Liver (tissue), 9 donors: ENCODE data around the gene GLI3. TPM values are rescaled to one million over a fixed set of nuclear protein-coding genes. Genes with fewer than 3 reads are reported as not detected.

Experiments
- DNase-seq: peaks from one replicate; pipeline ENCODE4 v3.0.0-alpha.2; 2017; ENCODE audit warnings: low spot score
- H3K27ac ChIP-seq, 2 donors: one replicate each; pipeline ENCODE4 v1.7.0; 2013; ENCODE audit warnings: inconsistent platforms in 2 of 2, low read length in 2 of 2, control low read depth in 1 of 2, low read depth in 1 of 2, mild to moderate bottlenecking in 1 of 2
- H3K27me3 ChIP-seq, 4 donors: one replicate each; pipeline versions ENCODE4 v1.6.1 to v1.7.0; 2013; ENCODE audit warnings: low read length in 3 of 4, inconsistent platforms in 1 of 4, mild to moderate bottlenecking in 1 of 4, moderate library complexity in 1 of 4; ENCODE audit not compliant: control insufficient read depth in 4 of 4, insufficient read depth in 4 of 4
- H3K36me3 ChIP-seq, 4 donors: one replicate each; pipeline versions ENCODE4 v1.6.1 to v1.7.0; 2013; ENCODE audit warnings: low read length in 3 of 4, mild to moderate bottlenecking in 3 of 4, low read depth in 1 of 4, moderate library complexity in 1 of 4; ENCODE audit not compliant: control insufficient read depth in 4 of 4, insufficient read depth in 3 of 4
- H3K4me1 ChIP-seq, 4 donors: one replicate each; pipeline versions ENCODE4 v1.6.1 to v1.7.0; 2013; ENCODE audit warnings: low read length in 3 of 4, mild to moderate bottlenecking in 3 of 4, moderate library complexity in 1 of 4; ENCODE audit not compliant: control insufficient read depth in 4 of 4, insufficient read depth in 4 of 4
- H3K4me3 ChIP-seq, 3 donors: one replicate each; pipeline versions ENCODE4 v1.6.1 to v1.7.0; 2013; ENCODE audit warnings: low read length in 3 of 3, control low read depth in 1 of 3, low read depth in 1 of 3, mild to moderate bottlenecking in 1 of 3
- H3K9ac ChIP-seq, 2 donors: one replicate each; pipeline ENCODE4 v1.7.0; 2013; ENCODE audit warnings: low read length in 2 of 2, mild to moderate bottlenecking in 2 of 2, moderate library complexity in 2 of 2, control low read depth in 1 of 2, low read depth in 1 of 2
- H3K9me3 ChIP-seq, 4 donors: one replicate each; pipeline versions ENCODE4 v1.6.1 to v1.7.0; 2013; ENCODE audit warnings: low read length in 3 of 4; ENCODE audit not compliant: control insufficient read depth in 4 of 4
- EGR1 ChIP-seq, 2 donors: IDR thresholded peaks; 2 replicates each; pipeline ENCODE4 v1.6.1; 2016 to 2018; ENCODE audit warnings: antibody characterized with exemption in 2 of 2, low read depth in 2 of 2
- FOXA1 ChIP-seq: IDR thresholded peaks from 2 replicates; pipeline ENCODE4 v1.6.1; 2016; ENCODE audit warnings: antibody characterized with exemption
- FOXA2 ChIP-seq: IDR thresholded peaks from 2 replicates; pipeline ENCODE4 v1.6.1; 2016; ENCODE audit warnings: antibody characterized with exemption
- GABPA ChIP-seq, 2 donors: IDR thresholded peaks in 1 of 2; conservative IDR thresholded peaks in 1 of 2; 2 replicates each; pipeline ENCODE4 v1.6.1; 2016; ENCODE audit warnings: antibody characterized with exemption in 2 of 2, mild to moderate bottlenecking in 1 of 2, moderate library complexity in 1 of 2
- HNF4A ChIP-seq, 2 donors: conservative IDR thresholded peaks; 2 replicates each; pipeline ENCODE4 v1.6.1; 2016; ENCODE audit warnings: antibody characterized with exemption in 2 of 2, mild to moderate bottlenecking in 2 of 2
- HNF4G ChIP-seq: IDR thresholded peaks from 2 replicates; pipeline ENCODE4 v1.6.1; 2016; ENCODE audit warnings: antibody characterized with exemption
- JUND ChIP-seq, 2 donors: IDR thresholded peaks; 2 replicates each; pipeline ENCODE4 v1.6.1; 2016; ENCODE audit warnings: antibody characterized with exemption in 2 of 2
- NR2F2 ChIP-seq: IDR thresholded peaks from 2 replicates; pipeline ENCODE4 v1.6.1; 2016; ENCODE audit warnings: antibody characterized with exemption
- RAD21 ChIP-seq, 2 donors: IDR thresholded peaks; 2 replicates each; pipeline ENCODE4 v1.6.1; 2016; ENCODE audit warnings: antibody characterized with exemption in 2 of 2, mild to moderate bottlenecking in 2 of 2
- RXRA ChIP-seq, 2 donors: IDR thresholded peaks; 2 replicates each; pipeline ENCODE4 v1.6.1; 2017 to 2018; ENCODE audit warnings: antibody characterized with exemption in 2 of 2, mild to moderate bottlenecking in 1 of 2
- SP1 ChIP-seq: IDR thresholded peaks from 2 replicates; pipeline ENCODE4 v1.6.1; 2018; ENCODE audit warnings: antibody characterized with exemption, mild to moderate bottlenecking
- TAF1 ChIP-seq: conservative IDR thresholded peaks from 2 replicates; pipeline ENCODE4 v1.6.1; 2016; ENCODE audit warnings: antibody characterized with exemption, mild to moderate bottlenecking
- YY1 ChIP-seq: IDR thresholded peaks from 2 replicates; pipeline ENCODE4 v1.6.1; 2016; ENCODE audit warnings: antibody characterized with exemption, mild to moderate bottlenecking
- WGBS: extraction: QIAGEN DNeasy Blood & Tissue Kit; methylation state at CpG from one replicate; pipeline ENCODE4 v1.1.7; 2013; 5-methylcytosine and 5-hydroxymethylcytosine counted together
- polyA plus RNA-seq, 2 donors: library from polyadenylated mRNA; stranded (reverse) in 1 of 2; unstranded in 1 of 2; fragments of 200-250 nt in 1 of 2; fragments of >200 nt in 1 of 2; fragmentation: Nextera tagmentation in 1 of 2; extraction: Ambion mirVana in 1 of 2; gene quantifications; one replicate each; pipeline versions ENCODE4 v1.2.1 to v1.2.3, GENCODE V29; 2013 to 2015
- total RNA-seq, 2 donors: library from RNA; depleted of rRNA; stranded (reverse); fragments of >200 nt; gene quantifications; one replicate each; pipeline ENCODE4 v1.2.3, GENCODE V29; 2014
- TF ChIP-seq, protein P1 (sequence below): IDR thresholded peaks from 2 replicates; pipeline ENCODE4 v1.6.1; 2016; ENCODE audit warnings: antibody characterized with exemption
- TF ChIP-seq, protein P2 (sequence below): fragments of 150-350 bp; IDR thresholded peaks from 2 replicates; pipeline ENCODE4 v1.5.1; 2017; ENCODE audit warnings: improper control_type of control experiment, low read depth, low read length; ENCODE audit not compliant: missing input control
- TF ChIP-seq, protein P3 (sequence below): IDR thresholded peaks from 2 replicates; pipeline ENCODE4 v1.6.1; 2016; ENCODE audit warnings: antibody characterized with exemption
- TF ChIP-seq, protein P4 (sequence below): IDR thresholded peaks from 2 replicates; pipeline ENCODE4 v1.6.1; 2016; ENCODE audit warnings: antibody characterized with exemption, mild to moderate bottlenecking
- TF ChIP-seq, protein P5 (sequence below): IDR thresholded peaks from 2 replicates; pipeline ENCODE4 v1.6.1; 2016; ENCODE audit warnings: antibody characterized with exemption
- donor health status: healthy.
- donor health status: healthy.
- donor health status: healthy.
- donor health status: healthy.
- donor health status: healthy.

The GLI3 gene
- total and polyA plus RNA-seq, 4 donors, result 0.09 to 0.42 (median 0.26) TPM

DNA sequence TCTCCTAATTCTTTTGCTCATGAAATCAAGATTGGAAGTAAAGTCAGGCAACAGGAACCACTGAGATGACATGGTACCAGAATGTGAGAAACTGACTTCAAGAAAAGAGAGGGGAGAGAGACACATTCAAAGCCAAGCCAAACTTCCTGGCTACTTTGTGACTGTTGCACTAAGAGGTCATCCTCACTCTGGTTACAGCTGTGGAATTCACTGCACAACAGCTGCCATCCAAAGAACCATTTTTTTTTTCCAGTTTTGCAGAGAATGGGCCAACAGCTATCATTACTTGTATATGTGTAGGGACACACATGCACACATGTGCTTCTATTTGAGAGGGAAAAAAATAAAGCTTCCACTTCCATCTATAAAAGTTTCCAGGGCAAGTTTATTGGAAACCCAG, 203.5 kb downstream of the GLI3 start:
- no peak overlapping the region for H3K4me3 ChIP-seq
- no peak overlapping the region for H3K27ac ChIP-seq
- TF ChIP-seq HNF4A (conservative IDR thresholded peaks at IDR 0.05) (no peak), JUND (IDR thresholded peaks at IDR 0.05) (no peak), TAF1 (no peak), FOXA2 (no peak), HNF4G (no peak), GABPA (IDR thresholded peaks at IDR 0.05 in 1 of 2, conservative IDR thresholded peaks at IDR 0.05 in 1 of 2) (no peak), NR2F2 (no peak), RXRA (IDR thresholded peaks at IDR 0.05) (no peak), FOXA1 (no peak), YY1 (no peak), SP1 (no peak)
- TF ChIP-seq, protein P1, sequence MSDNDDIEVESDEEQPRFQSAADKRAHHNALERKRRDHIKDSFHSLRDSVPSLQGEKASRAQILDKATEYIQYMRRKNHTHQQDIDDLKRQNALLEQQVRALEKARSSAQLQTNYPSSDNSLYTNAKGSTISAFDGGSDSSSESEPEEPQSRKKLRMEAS, result no peak
- TF ChIP-seq, protein P2, sequence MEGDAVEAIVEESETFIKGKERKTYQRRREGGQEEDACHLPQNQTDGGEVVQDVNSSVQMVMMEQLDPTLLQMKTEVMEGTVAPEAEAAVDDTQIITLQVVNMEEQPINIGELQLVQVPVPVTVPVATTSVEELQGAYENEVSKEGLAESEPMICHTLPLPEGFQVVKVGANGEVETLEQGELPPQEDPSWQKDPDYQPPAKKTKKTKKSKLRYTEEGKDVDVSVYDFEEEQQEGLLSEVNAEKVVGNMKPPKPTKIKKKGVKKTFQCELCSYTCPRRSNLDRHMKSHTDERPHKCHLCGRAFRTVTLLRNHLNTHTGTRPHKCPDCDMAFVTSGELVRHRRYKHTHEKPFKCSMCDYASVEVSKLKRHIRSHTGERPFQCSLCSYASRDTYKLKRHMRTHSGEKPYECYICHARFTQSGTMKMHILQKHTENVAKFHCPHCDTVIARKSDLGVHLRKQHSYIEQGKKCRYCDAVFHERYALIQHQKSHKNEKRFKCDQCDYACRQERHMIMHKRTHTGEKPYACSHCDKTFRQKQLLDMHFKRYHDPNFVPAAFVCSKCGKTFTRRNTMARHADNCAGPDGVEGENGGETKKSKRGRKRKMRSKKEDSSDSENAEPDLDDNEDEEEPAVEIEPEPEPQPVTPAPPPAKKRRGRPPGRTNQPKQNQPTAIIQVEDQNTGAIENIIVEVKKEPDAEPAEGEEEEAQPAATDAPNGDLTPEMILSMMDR, result no peak
- TF ChIP-seq, protein P3, sequence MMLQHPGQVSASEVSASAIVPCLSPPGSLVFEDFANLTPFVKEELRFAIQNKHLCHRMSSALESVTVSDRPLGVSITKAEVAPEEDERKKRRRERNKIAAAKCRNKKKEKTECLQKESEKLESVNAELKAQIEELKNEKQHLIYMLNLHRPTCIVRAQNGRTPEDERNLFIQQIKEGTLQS, result no peak
- TF ChIP-seq, protein P4, sequence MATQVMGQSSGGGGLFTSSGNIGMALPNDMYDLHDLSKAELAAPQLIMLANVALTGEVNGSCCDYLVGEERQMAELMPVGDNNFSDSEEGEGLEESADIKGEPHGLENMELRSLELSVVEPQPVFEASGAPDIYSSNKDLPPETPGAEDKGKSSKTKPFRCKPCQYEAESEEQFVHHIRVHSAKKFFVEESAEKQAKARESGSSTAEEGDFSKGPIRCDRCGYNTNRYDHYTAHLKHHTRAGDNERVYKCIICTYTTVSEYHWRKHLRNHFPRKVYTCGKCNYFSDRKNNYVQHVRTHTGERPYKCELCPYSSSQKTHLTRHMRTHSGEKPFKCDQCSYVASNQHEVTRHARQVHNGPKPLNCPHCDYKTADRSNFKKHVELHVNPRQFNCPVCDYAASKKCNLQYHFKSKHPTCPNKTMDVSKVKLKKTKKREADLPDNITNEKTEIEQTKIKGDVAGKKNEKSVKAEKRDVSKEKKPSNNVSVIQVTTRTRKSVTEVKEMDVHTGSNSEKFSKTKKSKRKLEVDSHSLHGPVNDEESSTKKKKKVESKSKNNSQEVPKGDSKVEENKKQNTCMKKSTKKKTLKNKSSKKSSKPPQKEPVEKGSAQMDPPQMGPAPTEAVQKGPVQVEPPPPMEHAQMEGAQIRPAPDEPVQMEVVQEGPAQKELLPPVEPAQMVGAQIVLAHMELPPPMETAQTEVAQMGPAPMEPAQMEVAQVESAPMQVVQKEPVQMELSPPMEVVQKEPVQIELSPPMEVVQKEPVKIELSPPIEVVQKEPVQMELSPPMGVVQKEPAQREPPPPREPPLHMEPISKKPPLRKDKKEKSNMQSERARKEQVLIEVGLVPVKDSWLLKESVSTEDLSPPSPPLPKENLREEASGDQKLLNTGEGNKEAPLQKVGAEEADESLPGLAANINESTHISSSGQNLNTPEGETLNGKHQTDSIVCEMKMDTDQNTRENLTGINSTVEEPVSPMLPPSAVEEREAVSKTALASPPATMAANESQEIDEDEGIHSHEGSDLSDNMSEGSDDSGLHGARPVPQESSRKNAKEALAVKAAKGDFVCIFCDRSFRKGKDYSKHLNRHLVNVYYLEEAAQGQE, result no peak
- H3K36me3 ChIP-seq, result no peaks in the 10 kb centered on the region
- peaks cover 0 to 2% (median 0%) of the 10 kb centered on the region in 4 donors for H3K27me3 ChIP-seq
- H3K4me1 ChIP-seq, result no peaks in the 10 kb centered on the region
- no peak overlapping the region for H3K9ac ChIP-seq
- no peaks in the 10 kb centered on the region for H3K9me3 ChIP-seq
- no peak for DNase-seq

DNA sequence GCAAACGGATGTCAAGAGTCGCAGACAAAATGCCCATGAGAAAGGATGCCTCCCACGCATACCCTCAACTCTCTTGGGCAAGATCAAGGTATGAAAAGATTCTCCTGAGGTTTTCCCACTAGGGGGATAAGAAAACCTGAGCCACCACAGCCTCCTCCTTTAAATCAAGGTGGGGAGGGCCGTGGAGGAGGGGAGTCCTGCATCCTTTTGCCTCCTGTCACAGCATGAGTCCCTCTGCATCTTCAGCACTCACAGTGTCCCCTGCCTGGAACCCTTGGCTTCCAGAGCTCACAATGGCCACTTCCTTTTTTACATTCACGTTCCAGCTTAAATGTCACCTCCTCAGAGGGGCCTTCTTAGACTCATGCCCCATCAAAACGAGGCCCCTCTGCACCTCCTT, 207.6 kb downstream of the GLI3 start:
- Histone ChIP-seq H3K9ac (no peak overlapping the region), H3K4me3 (no peak overlapping the region), H3K27me3 (no peaks in the 10 kb centered on the region), H3K36me3 (no peaks in the 10 kb centered on the region), H3K27ac (no peak overlapping the region), H3K9me3 (no peaks in the 10 kb centered on the region), H3K4me1 (no peaks in the 10 kb centered on the region)
- DNase-seq, result no peak
- WGBS, result 63% methylated on average over 6 of the region's 6 CpGs
- TF ChIP-seq HNF4G (no peak), EGR1 (IDR thresholded peaks at IDR 0.05; ENCODE audit: low read depth in 2 of 2) (no peak), NR2F2 (no peak), YY1 (no peak), RAD21 (IDR thresholded peaks at IDR 0.05) (no peak), RXRA (IDR thresholded peaks at IDR 0.05) (no peak), SP1 (no peak)
- TF ChIP-seq, protein P5, sequence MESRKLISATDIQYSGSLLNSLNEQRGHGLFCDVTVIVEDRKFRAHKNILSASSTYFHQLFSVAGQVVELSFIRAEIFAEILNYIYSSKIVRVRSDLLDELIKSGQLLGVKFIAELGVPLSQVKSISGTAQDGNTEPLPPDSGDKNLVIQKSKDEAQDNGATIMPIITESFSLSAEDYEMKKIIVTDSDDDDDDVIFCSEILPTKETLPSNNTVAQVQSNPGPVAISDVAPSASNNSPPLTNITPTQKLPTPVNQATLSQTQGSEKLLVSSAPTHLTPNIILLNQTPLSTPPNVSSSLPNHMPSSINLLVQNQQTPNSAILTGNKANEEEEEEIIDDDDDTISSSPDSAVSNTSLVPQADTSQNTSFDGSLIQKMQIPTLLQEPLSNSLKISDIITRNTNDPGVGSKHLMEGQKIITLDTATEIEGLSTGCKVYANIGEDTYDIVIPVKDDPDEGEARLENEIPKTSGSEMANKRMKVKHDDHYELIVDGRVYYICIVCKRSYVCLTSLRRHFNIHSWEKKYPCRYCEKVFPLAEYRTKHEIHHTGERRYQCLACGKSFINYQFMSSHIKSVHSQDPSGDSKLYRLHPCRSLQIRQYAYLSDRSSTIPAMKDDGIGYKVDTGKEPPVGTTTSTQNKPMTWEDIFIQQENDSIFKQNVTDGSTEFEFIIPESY, result no peak
- TF ChIP-seq, protein P3, result no peak
- TF ChIP-seq, protein P4, result no peak
- TF ChIP-seq, protein P1, result no peak
- TF ChIP-seq, protein P2, result no peak
